ENCODE results near the gene MAP1S.

DNA sequence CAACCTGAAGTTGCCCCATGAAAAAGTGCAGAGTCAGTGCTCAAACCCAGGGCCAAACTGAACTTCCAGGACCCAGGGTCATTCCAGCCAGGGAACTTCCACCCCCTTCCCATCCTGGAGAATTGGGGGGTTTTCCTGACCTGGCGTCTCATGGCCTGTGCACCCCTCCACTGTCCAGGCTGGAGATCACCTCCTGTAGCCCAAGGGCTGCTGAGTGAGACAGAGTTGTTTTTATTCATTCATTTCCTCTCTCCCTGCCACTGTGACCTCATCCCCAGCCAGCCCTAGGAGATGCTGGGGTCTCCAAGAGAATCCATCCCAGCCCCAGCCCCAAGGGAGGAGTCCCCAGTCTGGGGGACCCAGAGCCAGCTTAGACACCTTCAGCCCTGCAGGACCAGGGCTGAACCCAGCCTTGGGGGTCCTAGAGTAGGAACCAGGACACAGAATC, 36.2 kb downstream of the MAP1S start:
- TF ChIP-seq, protein P1, sequence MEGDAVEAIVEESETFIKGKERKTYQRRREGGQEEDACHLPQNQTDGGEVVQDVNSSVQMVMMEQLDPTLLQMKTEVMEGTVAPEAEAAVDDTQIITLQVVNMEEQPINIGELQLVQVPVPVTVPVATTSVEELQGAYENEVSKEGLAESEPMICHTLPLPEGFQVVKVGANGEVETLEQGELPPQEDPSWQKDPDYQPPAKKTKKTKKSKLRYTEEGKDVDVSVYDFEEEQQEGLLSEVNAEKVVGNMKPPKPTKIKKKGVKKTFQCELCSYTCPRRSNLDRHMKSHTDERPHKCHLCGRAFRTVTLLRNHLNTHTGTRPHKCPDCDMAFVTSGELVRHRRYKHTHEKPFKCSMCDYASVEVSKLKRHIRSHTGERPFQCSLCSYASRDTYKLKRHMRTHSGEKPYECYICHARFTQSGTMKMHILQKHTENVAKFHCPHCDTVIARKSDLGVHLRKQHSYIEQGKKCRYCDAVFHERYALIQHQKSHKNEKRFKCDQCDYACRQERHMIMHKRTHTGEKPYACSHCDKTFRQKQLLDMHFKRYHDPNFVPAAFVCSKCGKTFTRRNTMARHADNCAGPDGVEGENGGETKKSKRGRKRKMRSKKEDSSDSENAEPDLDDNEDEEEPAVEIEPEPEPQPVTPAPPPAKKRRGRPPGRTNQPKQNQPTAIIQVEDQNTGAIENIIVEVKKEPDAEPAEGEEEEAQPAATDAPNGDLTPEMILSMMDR (IDR thresholded peaks at IDR 0.05), result no peak
- TF ChIP-seq POLR2A (IDR thresholded peaks at IDR 0.05), result no peak

Measured in heart left ventricle (tissue), 13 donors.